SK-N-MC (cell line): ENCODE results near the gene UBA3.

Source experiments
- EZH2 ChIP-seq: fragments of 200-600 bp; sonication (generic); IDR thresholded peaks from one replicate; pipeline ENCODE4 v1.6.1; 2017; ENCODE audit warnings: antibody characterized with exemption
- FOXP2 ChIP-seq: optimal IDR thresholded peaks from 2 replicates; pipeline ENCODE3; 2011; ENCODE audit warnings: mild to moderate bottlenecking, moderate library complexity; ENCODE audit not compliant: insufficient read depth; ENCODE audit errors: extremely low read length, control extremely low read depth
- POLR2AphosphoS5 ChIP-seq: IDR thresholded peaks from 2 replicates; pipeline ENCODE4 v1.6.1; 2012; ENCODE audit warnings: mild to moderate bottlenecking, low read depth, low read length, borderline replicate concordance

- no peak for TF ChIP-seq EZH2
- TF ChIP-seq POLR2AphosphoS5: peak; percentile 80
- TF ChIP-seq FOXP2: no peak
These were observed at the start of gene UBA3 for GRCh38 chr3:69080233-69080920.
